ENCODE data around the gene MAGI1. TPM values are rescaled to one million over a fixed set of nuclear protein-coding genes. Genes with fewer than 3 reads are reported as not detected.

Gene MAGI1
- total RNA-seq, 2 donors from 2014 or later, result 38.6 to 45.1 TPM

GRCh38 chr3:65483011-65483410 is 555.7 kb downstream of the MAGI1 start:
- peak overlapping the region; percentile 1 for H3K27ac Mint-ChIP-seq
- TF ChIP-seq CTCF (conservative IDR thresholded peaks at IDR 0.05), result no peak
- Histone ChIP-seq H3K27ac (ENCODE audit: low read depth, low read length) (no peak overlapping the region), H3K4me3 (ENCODE audit: low read length) (no peak overlapping the region), H3K9ac (ENCODE audit: extremely low read depth, low read length, poor library complexity, severe bottlenecking) (no peak overlapping the region), H3K27me3 (ENCODE audit: control insufficient read depth, insufficient read depth, low read length, poor library complexity, severe bottlenecking) (no peaks in the 10 kb centered on the region), H3K9me3 (ENCODE audit: control insufficient read depth, low read length) (no peaks in the 10 kb centered on the region), H3K36me3 (ENCODE audit: control insufficient read depth, insufficient read depth, low read length) (no peaks in the 10 kb centered on the region), H3K4me1 (ENCODE audit: control insufficient read depth, insufficient read depth, low read length) (peaks cover 2% of the 10 kb centered on the region)
- H3K4me1 Mint-ChIP-seq, result peaks cover 50% of the 10 kb centered on the region
- no peaks in the 10 kb centered on the region for H3K36me3 Mint-ChIP-seq (ENCODE audit: low read depth)
- H3K27me3 Mint-ChIP-seq (ENCODE audit: insufficient read depth), result no peaks in the 10 kb centered on the region
- no peak overlapping the region for H3K4me3 Mint-ChIP-seq
- WGBS, 2 experiments (ENCODE audit: insufficient coverage in 1 of 2, insufficient read length in 1 of 2), result 92 to 100% methylated on average over 1 to 2 of the region's 2 CpGs
- DNase-seq, result no peak
- H3K9me3 Mint-ChIP-seq, result no peaks in the 10 kb centered on the region

- Histone ChIP-seq H3K4me3 (ENCODE audit: low read length) (no peak overlapping the region), H3K27me3 (ENCODE audit: control insufficient read depth, insufficient read depth, low read length, poor library complexity, severe bottlenecking) (no peaks in the 10 kb centered on the region), H3K4me1 (ENCODE audit: control insufficient read depth, insufficient read depth, low read length) (peaks cover 2% of the 10 kb centered on the region), H3K27ac (ENCODE audit: low read depth, low read length) (no peak overlapping the region), H3K36me3 (ENCODE audit: control insufficient read depth, insufficient read depth, low read length) (no peaks in the 10 kb centered on the region), H3K9ac (ENCODE audit: extremely low read depth, low read length, poor library complexity, severe bottlenecking) (no peak overlapping the region), H3K9me3 (ENCODE audit: control insufficient read depth, low read length) (no peaks in the 10 kb centered on the region)
- H3K4me3 Mint-ChIP-seq, result no peak overlapping the region
- no peak for TF ChIP-seq CTCF (conservative IDR thresholded peaks at IDR 0.05)
- DNase-seq, result no peak
- 92% methylated on average over 4 of the region's 4 CpGs for WGBS, 2 experiments (ENCODE audit: insufficient coverage in 1 of 2, insufficient read length in 1 of 2)
- H3K4me1 Mint-ChIP-seq, result peaks cover 46% of the 10 kb centered on the region
- no peaks in the 10 kb centered on the region for H3K36me3 Mint-ChIP-seq (ENCODE audit: low read depth)
- H3K27me3 Mint-ChIP-seq (ENCODE audit: insufficient read depth), result no peaks in the 10 kb centered on the region
- H3K9me3 Mint-ChIP-seq, result no peaks in the 10 kb centered on the region
- no peak overlapping the region for H3K27ac Mint-ChIP-seq
Observed at GRCh38 chr3:65481085-65481484, 557.6 kb downstream of the MAGI1 start.

- Mint-ChIP-seq H3K9me3 (no peaks in the 10 kb centered on the region), H3K27ac (no peak overlapping the region), H3K4me3 (no peak overlapping the region), H3K36me3 (ENCODE audit: low read depth) (no peaks in the 10 kb centered on the region), H3K4me1 (peaks cover 36% of the 10 kb centered on the region), H3K27me3 (ENCODE audit: insufficient read depth) (no peaks in the 10 kb centered on the region)
- DNase-seq, result no peak
- no peaks in the 10 kb centered on the region for H3K36me3 ChIP-seq (ENCODE audit: control insufficient read depth, insufficient read depth, low read length)
- WGBS, 2 experiments (ENCODE audit: insufficient coverage in 1 of 2, insufficient read length in 1 of 2), result 93% methylated on average over 3 of the region's 3 CpGs; no CpG with 5 or more reads in 1 of the 2 experiments
- no peak overlapping the region for H3K9ac ChIP-seq (ENCODE audit: extremely low read depth, low read length, poor library complexity, severe bottlenecking)
- no peaks in the 10 kb centered on the region for H3K27me3 ChIP-seq (ENCODE audit: control insufficient read depth, insufficient read depth, low read length, poor library complexity, severe bottlenecking)
- peaks cover under 1% of the 10 kb centered on the region for H3K4me1 ChIP-seq (ENCODE audit: control insufficient read depth, insufficient read depth, low read length)
- no peak overlapping the region for H3K4me3 ChIP-seq (ENCODE audit: low read length)
- no peak overlapping the region for H3K27ac ChIP-seq (ENCODE audit: low read depth, low read length)
- no peak for TF ChIP-seq CTCF (conservative IDR thresholded peaks at IDR 0.05)
- H3K9me3 ChIP-seq (ENCODE audit: control insufficient read depth, low read length), result no peaks in the 10 kb centered on the region
Observed at GRCh38 chr3:65479990-65480389, 558.7 kb downstream of the MAGI1 start.
